ENCODE results near the gene VCAM1.

- no peak for TF ChIP-seq SP1 (IDR thresholded peaks at IDR 0.05)
- no peak for TF ChIP-seq PKNOX1 (IDR thresholded peaks at IDR 0.05)
- no peak for TF ChIP-seq FOXK2 (IDR thresholded peaks at IDR 0.05)
- no peak for TF ChIP-seq BHLHE40 (IDR thresholded peaks at IDR 0.05; ENCODE audit: borderline replicate concordance)
Measured at GRCh38 chr1:100710906-100711682, 8.4 kb upstream of the VCAM1 start.
